ENCODE results near the gene HNRNPUL1. TPM values are rescaled to one million over a fixed set of nuclear protein-coding genes. Genes with fewer than 3 reads are reported as not detected.

The HNRNPUL1 gene
- total and polyA plus RNA-seq, 2 of the 8 experiments (the other 6 are each of a cell fraction or from before 2014, with no cell fraction given) = 99.5 to 264 TPM

DNA sequence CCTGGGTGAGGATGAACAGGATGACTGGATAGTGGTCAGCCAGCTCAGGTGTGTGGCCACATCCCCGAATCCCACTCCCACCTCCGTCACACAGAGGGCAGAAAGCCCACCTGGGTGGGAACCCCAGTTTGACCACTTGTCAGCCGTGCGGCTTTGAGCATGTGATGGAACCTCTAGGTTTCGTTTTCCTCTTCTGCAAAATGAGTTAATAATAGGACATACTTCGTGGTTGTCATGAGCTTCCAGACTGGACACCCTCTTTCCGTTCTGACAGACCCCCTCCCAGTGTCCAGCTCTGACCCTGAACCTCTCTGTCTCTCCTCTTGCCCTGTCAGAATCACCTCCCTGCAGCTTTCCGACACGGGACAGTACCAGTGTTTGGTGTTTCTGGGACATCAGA, 43.4 kb upstream of the HNRNPUL1 start:
- H3K23ac ChIP-seq (ENCODE audit: insufficient read length) = no peak overlapping the region
- H3K79me1 ChIP-seq (ENCODE audit: low read depth, low read length) = peaks cover 7% of the 10 kb centered on the region
- 0 out of 2 replicates have a peak overlapping the region, but pooled peaks have one; percentile 5 for H4K8ac ChIP-seq (ENCODE audit: extremely low read depth, insufficient read depth, low read length)
- H4K5ac ChIP-seq (ENCODE audit: insufficient read length, low read depth, low read length) = no peak overlapping the region
- no peak overlapping the region; the same call in 1 of the 2 replicates for H2BK15ac ChIP-seq (ENCODE audit: low read length)
- 0 out of 2 replicates have a peak overlapping the region, but pooled peaks have one; percentile 39 for H2BK12ac ChIP-seq (ENCODE audit: low read depth, low read length)
- H2AFZ ChIP-seq (ENCODE audit: low read length) = no peak overlapping the region
- no peaks in the 10 kb centered on the region for H3K9me3 ChIP-seq (ENCODE audit: insufficient read depth in 2 of 2, low read depth in 1 of 2, low read length in 1 of 2)
- no peak overlapping the region for H3K14ac ChIP-seq (ENCODE audit: insufficient read length)
- H3K23me2 ChIP-seq (ENCODE audit: low read depth, low read length) = peaks cover 9% of the 10 kb centered on the region
- H4K20me1 ChIP-seq (replicated peaks in 1 of 2; ENCODE audit: control insufficient read depth in 1 of 2, insufficient read depth in 2 of 2, low read length in 2 of 2) = no peaks in the 10 kb centered on the region
- TF ChIP-seq CHD1 (IDR thresholded peaks at IDR 0.05; ENCODE audit: low read depth, low read length) (no peak), NRF1 (IDR thresholded peaks at IDR 0.05; ENCODE audit: low read depth, low read length) (no peak), GABPA (IDR thresholded peaks at IDR 0.05; ENCODE audit: borderline replicate concordance, insufficient read depth, low read length) (no peak), TEAD4 (IDR thresholded peaks at IDR 0.05; ENCODE audit: low read depth, low read length) (no peak)
- peaks cover 8 to 27% (median 20%) of the 10 kb centered on the region in 4 experiments for H3K4me1 ChIP-seq (replicated peaks in 1 of 4; ENCODE audit: control insufficient read depth in 3 of 4, insufficient read depth in 4 of 4, low read length in 3 of 4)
- 93% methylated on average over 9 of the region's 9 CpGs; no CpG with 5 or more reads in 1 of the 2 experiments for WGBS, 2 experiments (ENCODE audit: extremely low coverage in 1 of 2, insufficient coverage in 1 of 2, insufficient read length in 1 of 2, insufficient replicate concordance in 2 of 2, low coverage in 1 of 2, low lambda C conversion rate in 2 of 2, missing lambda C conversion rate in 1 of 2)
- DNase-seq (ENCODE audit: low read depth in 1 of 2, low spot score in 2 of 2) = no peak
- H3K18ac ChIP-seq (ENCODE audit: extremely low read depth, low read length) = no peak overlapping the region
- H3K27me3 ChIP-seq (replicated peaks in 1 of 4; ENCODE audit: control insufficient read depth in 3 of 4, extremely low read depth in 1 of 4, insufficient read depth in 3 of 4, low read length in 3 of 4) = no peaks in the 10 kb centered on the region
- H3K79me2 ChIP-seq (ENCODE audit: control insufficient read depth in 1 of 2, insufficient read depth in 2 of 2, low read length in 2 of 2) = peaks cover 0 to 22% of the 10 kb centered on the region in 2 experiments; a peak in 2 of 4 replicates
- H3K9ac ChIP-seq (replicated peaks in 1 of 4; ENCODE audit: extremely low read depth in 1 of 4, low read depth in 3 of 4, low read length in 3 of 4) = no peak overlapping the region
- H2BK120ac ChIP-seq (replicated peaks; ENCODE audit: low read depth, low read length) = no peak overlapping the region
- H3K27ac ChIP-seq (ENCODE audit: low read depth, low read length) = no peak overlapping the region
- H2BK20ac ChIP-seq (ENCODE audit: low read length) = peak overlapping the region; percentile 5; the same call in 1 of the 2 replicates
- 0 out of 2 replicates have a peak overlapping the region, but pooled peaks have one; percentile 1 for H2BK5ac ChIP-seq (ENCODE audit: low read depth, low read length)
- POLR2A ChIA-PET (ENCODE audit: partially characterized antibody) = interaction anchor here (0.8 to 3.3 kb wide), 11 partner anchors 12 to 88 kb away, joined by 3 to 32 read pairs (median 4); partner anchors contain the start of genes CYP2S1 and HNRNPUL1
- FAIRE-seq = no peak
- CTCF ChIA-PET (ENCODE audit: partially characterized antibody) = interaction anchor here (0.6 to 3.6 kb wide), 7 partner anchors 14 to 45 kb away, joined by 3 to 15 read pairs (median 6); partner anchors contain the start of gene HNRNPUL1
- H4K91ac ChIP-seq (replicated peaks; ENCODE audit: insufficient read length, low read length) = no peak overlapping the region
- no peak overlapping the region for H3K4ac ChIP-seq (replicated peaks; ENCODE audit: insufficient read length, low read depth, low read length)
- peak overlapping the region in 1 of 2 experiments; percentile 93; a peak in 1 of 4 replicates for H3K4me2 ChIP-seq (ENCODE audit: insufficient read depth in 1 of 2, low read depth in 2 of 2, low read length in 2 of 2)
- H3K56ac ChIP-seq (replicated peaks; ENCODE audit: insufficient read length, low read depth, low read length) = no peak overlapping the region
- H3K4me3 ChIP-seq (ENCODE audit: extremely low read depth in 1 of 4, insufficient read depth in 2 of 4, low read depth in 3 of 4, low read length in 4 of 4) = peak overlapping the region in 1 of 4 experiments; percentile 89; a peak in 2 of 8 replicates
- H3K36me3 ChIP-seq (ENCODE audit: control insufficient read depth in 2 of 4, insufficient read depth in 4 of 4, low read length in 3 of 4) = peaks cover 0 to 14% (median 3%) of the 10 kb centered on the region in 4 experiments; a peak in 4 of 8 replicates
- no peak overlapping the region for H2AK5ac ChIP-seq (ENCODE audit: low read depth, low read length)
